Panc1 (cell line): ENCODE measurements around the gene MYO1E. TPM values are rescaled to one million over a fixed set of nuclear protein-coding genes. Genes with fewer than 3 reads are reported as not detected.

Experiments
- ATAC-seq: fragments of 200-7000 bp; cut with Tn5 transposase; 2 replicates; pipeline ENCODE4 v1.9.1; 2020; ENCODE audit warnings: mild to moderate bottlenecking, moderate library complexity
- BruUV-seq: library from RNA; stranded (reverse); fragments of 400-500 nt; replicated peaks from 2 replicates; lab custom pipeline; 2021; lab: Mats Ljungman, UMichigan
- CTCF ChIA-PET: fragments of 300-600 bp; sonication (Branson Sonifier 250); formaldehyde crosslinking; loops from one replicate; lab custom pipeline; 2022; ENCODE audit warnings: antibody characterized with exemption; lab: Charles Lee
- POLR2A ChIA-PET: fragments of 300-600 bp; sonication (Branson Sonifier 250); formaldehyde crosslinking; loops from one replicate; lab custom pipeline; 2022; ENCODE audit warnings: antibody characterized with exemption; lab: Charles Lee
- DNase-seq: peaks from one replicate; pipeline ENCODE4 v3.0.0-alpha.2; 2010; ENCODE audit warnings: low read depth, low spot score
- H3K27ac ChIP-seq: 2 replicates; pipeline ENCODE4 v1.5.1; 2011; ENCODE audit warnings: mild to moderate bottlenecking, low read length, inconsistent platforms
- H3K27me3 ChIP-seq: fragments of 200-500 bp; sonication (Bioruptor generic); 2 replicates; pipeline ENCODE4 v1.6.0; 2014; ENCODE audit warnings: low read length, inconsistent platforms; ENCODE audit not compliant: control insufficient read depth, insufficient read depth
- H3K36me3 ChIP-seq: fragments of 200-500 bp; sonication (Bioruptor generic); 2 replicates; pipeline ENCODE4 v1.5.1; 2014; ENCODE audit warnings: inconsistent platforms, mild to moderate bottlenecking, low read length, moderate library complexity; ENCODE audit not compliant: control insufficient read depth, insufficient read depth
- H3K4me1 ChIP-seq: 2 replicates; pipeline ENCODE4 v1.5.1; 2011; ENCODE audit warnings: inconsistent platforms, mild to moderate bottlenecking, low read length, moderate library complexity; ENCODE audit not compliant: control insufficient read depth, insufficient read depth
- H3K4me3 ChIP-seq, 2 experiments: 2 replicates each; pipeline ENCODE4 v1.5.1; 2011 to 2012; ENCODE audit warnings: low read depth in 2 of 2, low read length in 2 of 2, mild to moderate bottlenecking in 2 of 2, inconsistent platforms in 1 of 2, moderate library complexity in 1 of 2
- H3K9me3 ChIP-seq: fragments of 200-500 bp; sonication (Bioruptor generic); 2 replicates; pipeline ENCODE4 v1.5.1; 2014; ENCODE audit warnings: low read depth, mild to moderate bottlenecking, inconsistent platforms, low read length, moderate library complexity; ENCODE audit not compliant: control insufficient read depth, insufficient read depth
- CTCF ChIP-seq: fragments of 450-650 bp; IDR thresholded peaks from 2 replicates; pipeline ENCODE4 v1.5.1; 2017; ENCODE audit warnings: mild to moderate bottlenecking
- POLR2AphosphoS5 ChIP-seq: IDR thresholded peaks from 2 replicates; pipeline ENCODE4 v1.6.1; 2012; ENCODE audit warnings: mild to moderate bottlenecking, low read depth, low read length, moderate library complexity
- REST ChIP-seq, 2 experiments: IDR thresholded peaks; 2 replicates each; pipeline ENCODE4 v1.6.1; 2011 to 2012; ENCODE audit warnings: low read depth in 2 of 2, control low read depth in 1 of 2, low read length in 1 of 2, mild to moderate bottlenecking in 1 of 2, moderate library complexity in 1 of 2; ENCODE audit not compliant: insufficient read depth in 1 of 2
- SIN3A ChIP-seq: IDR thresholded peaks from 2 replicates; pipeline ENCODE4 v1.6.1; 2012; ENCODE audit warnings: low read depth, mild to moderate bottlenecking, low read length, moderate library complexity, borderline replicate concordance; ENCODE audit not compliant: insufficient read depth
- TCF7L2 ChIP-seq: IDR thresholded peaks from 2 replicates; pipeline ENCODE4 v1.6.1; 2011; ENCODE audit warnings: mild to moderate bottlenecking, low read depth, low read length, inconsistent platforms
- in situ Hi-C: cut with HindIII; loops from 2 replicates; pipeline ENCODE4 v1.10.0; 2016; ENCODE audit warnings: low sequenced_read_pairs, low pct_unique_long_range_greater_than_20kb
- intact Hi-C: fragments of 100-400 bp; cut with micrococcal nuclease; formaldehyde crosslinking; loops from one replicate; pipeline ENCODE4 v1.10.0; 2022; ENCODE audit not compliant: unreplicated experiment
- microRNA-seq: library from miRNA; unstranded; fragments of <30 nt; microRNA quantifications from one replicate; pipeline ENCODE4 v1.1.0, GENCODE V29; 2020; ENCODE audit not compliant: unreplicated experiment
- total RNA-seq: library from RNA; stranded (reverse); gene quantifications from one replicate; pipeline ENCODE4 v1.2.1, GENCODE V29; 2021; ENCODE audit not compliant: unreplicated experiment

MYO1E gene
- total RNA-seq, 1 experiment from 2014 or later, result 161 TPM

- CTCF ChIA-PET, result no interaction called here
- no peak for DNase-seq
- intact Hi-C loops, result no loop called here
- H3K9me3 ChIP-seq, result no peaks in the 10 kb centered on the region
- in situ Hi-C loops, result no loop called here
- H3K4me1 ChIP-seq, result no peaks in the 10 kb centered on the region
- POLR2A ChIA-PET, result no interaction called here
- H3K27ac ChIP-seq, result no peak overlapping the region
- no peaks in the 10 kb centered on the region for H3K27me3 ChIP-seq
- ATAC-seq, result no peak
- H3K4me3 ChIP-seq, result no peak overlapping the region
- no peak for TF ChIP-seq TCF7L2
- H3K36me3 ChIP-seq, result peaks cover 36% of the 10 kb centered on the region
- BruUV-seq, result no TSS peak
Measured at GRCh38 chr15:59094077-59094476, 278.6 kb downstream of the MYO1E start.

GRCh38 chr15:59087731-59088130 is 284.9 kb downstream of the MYO1E start:
- ATAC-seq, result no peak
- in situ Hi-C loops (no loop called here), intact Hi-C loops (no loop called here)
- no peaks in the 10 kb centered on the region for H3K27me3 ChIP-seq
- ChIA-PET CTCF (no interaction called here), POLR2A (interaction anchor here (0.6 kb wide), 1 partner anchor 968 kb away, joined by 3 read pairs; no protein-coding TSS in a partner anchor)
- no peaks in the 10 kb centered on the region for H3K4me1 ChIP-seq
- no peak overlapping the region for H3K27ac ChIP-seq
- no peak for TF ChIP-seq TCF7L2
- no peak for TF ChIP-seq REST (IDR thresholded peaks at IDR 0.05; ENCODE audit: insufficient read depth in 1 of 2, low read depth in 2 of 2, low read length in 1 of 2)
- TF ChIP-seq POLR2AphosphoS5, result no peak
- TF ChIP-seq SIN3A, result no peak
- no peak for TF ChIP-seq CTCF
- peaks cover 32% of the 10 kb centered on the region for H3K36me3 ChIP-seq
- H3K4me3 ChIP-seq, result no peak overlapping the region
- no peak for DNase-seq
- H3K9me3 ChIP-seq, result no peaks in the 10 kb centered on the region
- no TSS peak for BruUV-seq

Small RNA genes within 50 kb of the gene (microRNA-seq; reads per million reads assigned to microRNA genes)
- 8.9 reads per million, percentile 27 among the genes with 10 or more reads in this experiment for gene MIR2116

Other genes starting within 250 kb of the MYO1E start
- gene LDHAL6B, start 166.0 kb downstream of the MYO1E start, total RNA-seq, result not detected
- 7.3 TPM for gene FAM81A, start 65.3 kb upstream of the MYO1E start, total RNA-seq
- gene GCNT3, start 238.9 kb upstream of the MYO1E start, total RNA-seq, result not detected